ENCODE data around the gene LRRC45. TPM values are rescaled to one million over a fixed set of nuclear protein-coding genes. Genes with fewer than 3 reads are reported as not detected.

LRRC45 gene
- total and polyA plus RNA-seq, 4 donors = 8.2 to 26.4 (median 19.5) TPM

- Histone ChIP-seq H3K9me3 (ENCODE audit: control insufficient read depth, insufficient read depth, low read length) (no peaks in the 10 kb centered on the region), H3K27ac (ENCODE audit: low read depth, low read length) (no peak overlapping the region), H3K27me3 (ENCODE audit: control insufficient read depth, insufficient read depth, low read length) (no peaks in the 10 kb centered on the region), H3K36me3 (ENCODE audit: control insufficient read depth, insufficient read depth, low read length) (peaks cover 70% of the 10 kb centered on the region), H3K4me3 (ENCODE audit: low read depth, low read length) (no peak overlapping the region), H3K4me1 (ENCODE audit: control insufficient read depth, insufficient read depth, low read length) (peaks cover 57% of the 10 kb centered on the region)
- WGBS (ENCODE audit: insufficient coverage) = 91% methylated on average over 25 of the region's 25 CpGs
- DNase-seq (ENCODE audit: low read depth in 4 of 6, low spot score in 6 of 6) = no peak
These were observed 2.4 kb downstream of the LRRC45 start for GRCh38 chr17:82025401-82026107.

- no peaks in the 10 kb centered on the region for H3K27me3 ChIP-seq (ENCODE audit: control insufficient read depth, insufficient read depth, low read length)
- no peaks in the 10 kb centered on the region for H3K9me3 ChIP-seq (ENCODE audit: control insufficient read depth, insufficient read depth, low read length)
- DNase-seq (ENCODE audit: low read depth in 4 of 6, low spot score in 6 of 6) = no peak
- no peak overlapping the region for H3K27ac ChIP-seq (ENCODE audit: low read depth, low read length)
- peaks cover 72% of the 10 kb centered on the region for H3K36me3 ChIP-seq (ENCODE audit: control insufficient read depth, insufficient read depth, low read length)
- no peak overlapping the region for H3K4me3 ChIP-seq (ENCODE audit: low read depth, low read length)
- 92% methylated on average over 13 of the region's 13 CpGs for WGBS (ENCODE audit: insufficient coverage)
- H3K4me1 ChIP-seq (ENCODE audit: control insufficient read depth, insufficient read depth, low read length) = peaks cover 59% of the 10 kb centered on the region
These were observed 5.1 kb downstream of the LRRC45 start for GRCh38 chr17:82028246-82028645.

- Histone ChIP-seq H3K9me3 (ENCODE audit: control insufficient read depth, insufficient read depth, low read length) (no peaks in the 10 kb centered on the region), H3K27me3 (ENCODE audit: control insufficient read depth, insufficient read depth, low read length) (no peaks in the 10 kb centered on the region), H3K36me3 (ENCODE audit: control insufficient read depth, insufficient read depth, low read length) (peaks cover 79% of the 10 kb centered on the region), H3K27ac (ENCODE audit: low read depth, low read length) (no peak overlapping the region), H3K4me1 (ENCODE audit: control insufficient read depth, insufficient read depth, low read length) (peaks cover 57% of the 10 kb centered on the region), H3K4me3 (ENCODE audit: low read depth, low read length) (no peak overlapping the region)
- WGBS (ENCODE audit: insufficient coverage) = 100% methylated on average over 7 of the region's 9 CpGs
- DNase-seq (ENCODE audit: low read depth in 4 of 6, low spot score in 6 of 6) = no peak
These were observed 5.9 kb downstream of the LRRC45 start for GRCh38 chr17:82028966-82029365.

GRCh38 chr17:82029391-82029790, 6.3 kb downstream of the LRRC45 start:
- peaks cover 82% of the 10 kb centered on the region for H3K36me3 ChIP-seq (ENCODE audit: control insufficient read depth, insufficient read depth, low read length)
- no peak overlapping the region for H3K27ac ChIP-seq (ENCODE audit: low read depth, low read length)
- WGBS (ENCODE audit: insufficient coverage) = 79% methylated on average over 16 of the region's 16 CpGs
- H3K4me1 ChIP-seq (ENCODE audit: control insufficient read depth, insufficient read depth, low read length) = peaks cover 56% of the 10 kb centered on the region
- no peak for DNase-seq (ENCODE audit: low read depth in 4 of 6, low spot score in 6 of 6)
- H3K4me3 ChIP-seq (ENCODE audit: low read depth, low read length) = no peak overlapping the region
- H3K27me3 ChIP-seq (ENCODE audit: control insufficient read depth, insufficient read depth, low read length) = no peaks in the 10 kb centered on the region
- H3K9me3 ChIP-seq (ENCODE audit: control insufficient read depth, insufficient read depth, low read length) = no peaks in the 10 kb centered on the region

- 68% methylated on average over 30 of the region's 31 CpGs for WGBS (ENCODE audit: insufficient coverage)
These were observed 6.9 kb downstream of the LRRC45 start for GRCh38 chr17:82029990-82030469.

DNA sequence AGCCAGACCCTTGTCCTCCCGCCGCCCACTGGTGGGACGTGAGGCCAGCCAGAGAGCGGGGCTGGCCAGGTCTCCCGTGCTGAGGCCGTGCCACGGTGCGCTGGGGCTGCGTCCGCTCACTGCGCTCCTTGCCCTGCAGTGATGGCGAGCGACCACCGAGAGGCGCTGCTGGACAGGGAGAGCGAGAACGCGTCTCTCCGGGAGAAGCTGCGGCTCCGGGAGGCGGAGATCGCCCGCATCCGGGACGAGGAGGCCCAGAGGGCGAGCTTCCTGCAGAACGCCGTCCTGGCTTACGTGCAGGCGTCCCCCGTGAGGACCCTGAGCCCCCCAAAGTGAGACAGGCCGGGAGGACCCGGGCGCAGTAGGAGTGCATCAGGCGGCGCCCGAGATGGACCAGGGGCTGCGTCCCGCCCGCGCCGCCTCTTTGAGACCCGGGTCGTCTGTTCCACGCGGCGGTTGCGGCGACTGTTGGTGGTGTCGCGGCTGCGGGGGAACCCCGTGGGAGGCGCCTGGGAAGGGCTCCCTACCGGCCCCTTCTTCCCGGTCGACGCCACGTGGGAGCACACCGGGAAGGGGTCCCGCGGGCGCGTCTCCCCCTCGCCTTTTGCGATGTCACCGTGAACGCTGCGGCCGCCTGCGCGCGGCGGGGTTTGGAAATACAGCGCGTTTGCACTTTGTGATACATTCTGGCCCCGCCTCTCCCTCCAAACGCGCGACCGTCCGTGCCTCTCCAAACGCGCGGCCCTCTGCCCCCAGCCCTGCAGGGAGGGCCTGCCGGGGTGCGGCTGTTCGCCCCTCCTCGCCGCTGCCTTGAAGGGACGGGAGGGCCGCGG, 7.6 kb downstream of the LRRC45 start:
- Histone ChIP-seq H3K36me3 (ENCODE audit: control insufficient read depth, insufficient read depth, low read length) (peaks cover 77% of the 10 kb centered on the region), H3K4me1 (ENCODE audit: control insufficient read depth, insufficient read depth, low read length) (peaks cover 53% of the 10 kb centered on the region), H3K9me3 (ENCODE audit: control insufficient read depth, insufficient read depth, low read length) (no peaks in the 10 kb centered on the region), H3K27me3 (ENCODE audit: control insufficient read depth, insufficient read depth, low read length) (no peaks in the 10 kb centered on the region), H3K27ac (ENCODE audit: low read depth, low read length) (peak overlapping the region; percentile 61), H3K4me3 (ENCODE audit: low read depth, low read length) (peak overlapping the region; percentile 36)
- WGBS (ENCODE audit: insufficient coverage) = 1% methylated on average over 93 of the region's 94 CpGs
- DNase-seq (ENCODE audit: low read depth in 4 of 6, low spot score in 6 of 6) = peak in 3 of 6 donors; percentile 48 to 89 (median 87)

More at GRCh38 chr17:82029990-82030469, 6.9 kb downstream of the LRRC45 start:
- no peaks in the 10 kb centered on the region for H3K27me3 ChIP-seq (ENCODE audit: control insufficient read depth, insufficient read depth, low read length)
- no peak for DNase-seq (ENCODE audit: low read depth in 4 of 6, low spot score in 6 of 6)
- no peak overlapping the region for H3K4me3 ChIP-seq (ENCODE audit: low read depth, low read length)
- H3K36me3 ChIP-seq (ENCODE audit: control insufficient read depth, insufficient read depth, low read length) = peaks cover 81% of the 10 kb centered on the region
- H3K9me3 ChIP-seq (ENCODE audit: control insufficient read depth, insufficient read depth, low read length) = no peaks in the 10 kb centered on the region
- H3K27ac ChIP-seq (ENCODE audit: low read depth, low read length) = no peak overlapping the region
- H3K4me1 ChIP-seq (ENCODE audit: control insufficient read depth, insufficient read depth, low read length) = peaks cover 53% of the 10 kb centered on the region

DNA sequence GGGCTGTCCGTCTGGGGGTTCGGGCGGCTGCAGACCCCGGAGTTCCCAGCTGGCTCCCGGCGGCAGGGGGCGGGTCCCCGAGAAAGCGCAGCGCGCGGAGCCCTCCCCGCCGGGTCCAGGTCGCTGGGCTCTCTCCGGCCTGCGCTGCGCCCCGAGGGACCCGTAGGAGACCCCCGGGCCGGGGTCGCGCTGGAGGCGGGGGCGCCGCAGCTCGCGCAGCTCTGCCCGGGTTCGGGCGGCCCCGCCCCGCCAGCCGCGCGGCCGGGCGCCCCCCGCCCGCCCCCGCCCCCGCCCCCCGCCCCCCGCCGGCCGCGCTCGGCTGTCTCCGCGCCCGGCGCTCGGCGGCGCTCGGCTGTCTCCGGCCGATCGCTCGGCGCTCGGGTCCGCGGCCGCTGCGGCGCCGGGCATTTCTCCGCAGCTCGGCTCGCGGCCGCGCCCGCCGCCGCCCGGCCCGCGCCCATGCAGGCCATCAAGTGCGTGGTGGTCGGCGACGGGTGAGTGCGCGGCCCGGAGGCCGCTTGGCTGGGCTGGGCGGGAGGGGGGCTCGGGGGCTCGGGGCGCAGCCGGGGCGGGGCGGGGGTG, 8.3 kb downstream of the LRRC45 start, which contains the start of gene RAC3:
Gene RAC3, plus strand, starts transcription at position 376 of the 582 bp plus-strand sequence. Its CDS starts 84 bp downstream, at position 460.
- DNase-seq (ENCODE audit: low read depth in 4 of 6, low spot score in 6 of 6) = peak in 3 of 6 donors; percentile 44 to 80 (median 76)
- Histone ChIP-seq H3K4me1 (ENCODE audit: control insufficient read depth, insufficient read depth, low read length) (peaks cover 55% of the 10 kb centered on the region), H3K9me3 (ENCODE audit: control insufficient read depth, insufficient read depth, low read length) (no peaks in the 10 kb centered on the region), H3K27ac (ENCODE audit: low read depth, low read length) (peak within 1 kb of the TSS; percentile 61), H3K4me3 (ENCODE audit: low read depth, low read length) (peak within 1 kb of the TSS; percentile 55), H3K27me3 (ENCODE audit: control insufficient read depth, insufficient read depth, low read length) (no peaks in the 10 kb centered on the region), H3K36me3 (ENCODE audit: control insufficient read depth, insufficient read depth, low read length) (peaks cover 77% of the 10 kb centered on the region)
- WGBS (ENCODE audit: insufficient coverage) = under 1% methylated on average over 94 of the region's 96 CpGs

DNA sequence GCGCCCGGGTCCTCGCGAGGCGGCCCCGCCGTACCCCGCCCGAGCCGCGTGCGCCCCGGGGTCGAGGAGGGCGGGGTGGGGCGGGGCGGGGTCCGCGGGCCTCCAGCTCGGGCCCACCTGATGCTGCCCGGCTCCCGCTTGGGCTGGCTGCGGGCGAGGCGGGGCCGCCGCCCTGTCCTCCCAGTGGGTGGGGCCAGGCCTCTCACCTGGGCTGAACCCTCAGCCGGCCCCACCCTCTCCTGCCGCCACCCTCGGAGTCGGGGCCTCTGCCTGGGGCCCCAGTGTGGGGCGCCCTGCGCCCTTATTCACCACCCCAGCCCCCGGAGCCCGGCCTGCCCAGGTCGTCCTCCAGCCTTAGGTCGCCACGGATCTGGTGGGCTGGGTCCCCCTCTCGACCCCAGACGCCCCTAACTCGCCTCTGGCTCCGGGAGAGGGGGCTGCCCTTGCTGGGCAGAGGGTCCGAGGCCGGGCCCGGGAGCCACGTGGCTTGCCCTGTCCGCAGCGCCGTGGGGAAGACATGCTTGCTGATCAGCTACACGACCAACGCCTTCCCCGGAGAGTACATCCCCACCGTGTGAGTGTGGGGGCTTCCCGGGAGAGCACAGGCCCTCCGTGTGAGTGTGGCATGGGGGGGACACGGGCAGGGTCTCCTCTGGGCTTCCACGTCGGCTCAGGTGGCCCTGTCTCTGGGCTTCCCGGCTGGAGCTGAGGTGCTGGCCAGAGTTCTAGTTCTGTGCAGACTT, 9.0 kb downstream of the LRRC45 start:
- DNase-seq (ENCODE audit: low read depth in 4 of 6, low spot score in 6 of 6) = peak in 1 of 6 donors; percentile 9
- Histone ChIP-seq H3K4me3 (ENCODE audit: low read depth, low read length) (peak overlapping the region; percentile 55), H3K27ac (ENCODE audit: low read depth, low read length) (no peak overlapping the region), H3K36me3 (ENCODE audit: control insufficient read depth, insufficient read depth, low read length) (peaks cover 76% of the 10 kb centered on the region), H3K27me3 (ENCODE audit: control insufficient read depth, insufficient read depth, low read length) (no peaks in the 10 kb centered on the region), H3K9me3 (ENCODE audit: control insufficient read depth, insufficient read depth, low read length) (no peaks in the 10 kb centered on the region), H3K4me1 (ENCODE audit: control insufficient read depth, insufficient read depth, low read length) (peaks cover 61% of the 10 kb centered on the region)
- 3% methylated on average over 59 of the region's 59 CpGs for WGBS (ENCODE audit: insufficient coverage)
